HepG2 (cell line): ENCODE measurements around the gene ADIPOR2. TPM values are rescaled to one million over a fixed set of nuclear protein-coding genes. Genes with fewer than 3 reads are reported as not detected.

ENCODE experiments used
- AGO2 ChIP-seq: fragments of 200-400 bp; formaldehyde crosslinking; optimal IDR thresholded peaks from 2 replicates; pipeline ENCODE3; 2017; ENCODE audit warnings: mild to moderate bottlenecking, low read depth, low read length, moderate library complexity
- ARNTL ChIP-seq: sonication (generic); formaldehyde crosslinking; IDR thresholded peaks from 2 replicates; pipeline ENCODE4 v1.4.0; 2020; ENCODE audit warnings: mild to moderate bottlenecking, missing genetic modification reagents
- ASH2L ChIP-seq: fragments of 300-600, 200-600 bp; sonication (generic); IDR thresholded peaks from 2 replicates; pipeline ENCODE4 v1.7.0; 2017; ENCODE audit warnings: low read depth, mild to moderate bottlenecking, moderate library complexity, mixed read lengths, low read length; ENCODE audit not compliant: insufficient read length
- ATF7-NPFF ChIP-seq: sonication (generic); formaldehyde crosslinking; IDR thresholded peaks from 2 replicates; pipeline ENCODE4 v1.8.1; 2023; ENCODE audit warnings: mild to moderate bottlenecking, low read depth, missing genetic modification reagents, moderate library complexity
- KLF16 ChIP-seq, 2 experiments: sonication (generic) in 1 of 2; formaldehyde crosslinking in 1 of 2; IDR thresholded peaks; 2 replicates each; pipeline versions ENCODE4 v1.6.1 to v1.8.0; 2016 to 2023; ENCODE audit warnings: missing genetic modification reagents in 2 of 2, missing compliant biosample characterization in 1 of 2
- NPAS2 ChIP-seq: sonication (generic); formaldehyde crosslinking; IDR thresholded peaks from 2 replicates; pipeline ENCODE4 v1.8.0; 2022; ENCODE audit warnings: mild to moderate bottlenecking, missing genetic modification reagents, borderline replicate concordance
- NR2C2 ChIP-seq: sonication (generic); formaldehyde crosslinking; IDR thresholded peaks from 2 replicates; pipeline ENCODE4 v1.4.0; 2020; ENCODE audit warnings: missing genetic modification reagents, mild to moderate bottlenecking, moderate library complexity, borderline replicate concordance
- PATZ1 ChIP-seq: sonication (generic); formaldehyde crosslinking; IDR thresholded peaks from 2 replicates; pipeline ENCODE4 v1.4.0; 2020; ENCODE audit warnings: missing genetic modification reagents
- PHF8 ChIP-seq: sonication (generic); formaldehyde crosslinking; IDR thresholded peaks from 2 replicates; pipeline ENCODE4 v1.5.0; 2020; ENCODE audit warnings: missing genetic modification reagents
- STAG1 ChIP-seq: sonication (generic); formaldehyde crosslinking; IDR thresholded peaks from 2 replicates; pipeline ENCODE4 v1.4.0; 2020; ENCODE audit warnings: missing genetic modification reagents
- TAF15 ChIP-seq: fragments of 200-400 bp; formaldehyde crosslinking; IDR thresholded peaks from one replicate; pipeline ENCODE4 v1.6.1; 2018; ENCODE audit warnings: mild to moderate bottlenecking, low read depth, low read length; ENCODE audit not compliant: poor library complexity, severe bottlenecking
- ZEB1 ChIP-seq: IDR thresholded peaks from 2 replicates; pipeline ENCODE4 v1.6.1; 2012; ENCODE audit warnings: mild to moderate bottlenecking, low read depth, inconsistent platforms; ENCODE audit not compliant: insufficient replicate concordance
- ZNF232 ChIP-seq: sonication (generic); formaldehyde crosslinking; IDR thresholded peaks from 2 replicates; pipeline ENCODE4 v1.4.0; 2020; ENCODE audit warnings: missing genetic modification reagents, borderline replicate concordance
- ZNF687 ChIP-seq: sonication (generic); formaldehyde crosslinking; IDR thresholded peaks from 2 replicates; pipeline ENCODE4 v1.5.1; 2020; ENCODE audit warnings: mild to moderate bottlenecking, missing genetic modification reagents, moderate library complexity
- ZNF788 ChIP-seq: sonication (generic); formaldehyde crosslinking; IDR thresholded peaks from 2 replicates; pipeline ENCODE4 v1.5.0; 2020; ENCODE audit warnings: mild to moderate bottlenecking, missing genetic modification reagents, borderline replicate concordance
- polyA plus RNA-seq, 8 experiments: library from polyadenylated mRNA; depleted of rRNA in 3 of 8; stranded (reverse) in 7 of 8; unstranded in 1 of 8; fragments of >200 nt; fragmentation: Illumina TruSeq in 4 of 8; extraction: Trizol in 4 of 8; gene quantifications; 2 replicates each; pipeline versions ENCODE4 v1.2.1 to v1.2.3, GENCODE V29; 2011 to 2016; ENCODE audit warnings: low read depth in 4 of 8, missing spikeins in 1 of 8, mixed read lengths in 1 of 8; ENCODE audit not compliant: insufficient read depth in 1 of 8
- total RNA-seq, 5 experiments: library from RNA; depleted of rRNA; stranded (reverse); fragments of >200 nt; fragmentation: Illumina TruSeq; extraction: Trizol; gene quantifications; 2 replicates each; pipeline ENCODE4 v1.2.3, GENCODE V29; 2016; ENCODE audit warnings: low read depth in 1 of 5

ADIPOR2 gene
- total and polyA plus RNA-seq, 2 of the 13 experiments (the other 11 are each of a cell fraction or from before 2014, with no cell fraction given) = 35.2 to 52.2 TPM

GRCh38 chr12:1691123-1692007 lies 495 bp downstream of the ADIPOR2 start (continued):
- TF ChIP-seq ZNF687 (CRISPR knock-in tag) = peak; percentile 70
- 0 out of 2 replicates have a peak, but pooled peaks have one; percentile 27 for TF ChIP-seq ZNF788 (CRISPR knock-in tag)
- peak; percentile 14; the same call in 1 of the 2 replicates for TF ChIP-seq STAG1 (CRISPR knock-in tag)
- 0 out of 2 replicates have a peak, but pooled peaks have one; percentile 38 for TF ChIP-seq ZNF232 (CRISPR knock-in tag)
- TF ChIP-seq AGO2 = peak; percentile 91
- TF ChIP-seq ARNTL (CRISPR knock-in tag) = 0 out of 2 replicates have a peak, but pooled peaks have one; percentile 3
- peak; percentile 77; the same call in 1 of the 2 replicates for TF ChIP-seq ATF7-NPFF (CRISPR knock-in tag)
- no peak for TF ChIP-seq KLF16 (CRISPR knock-in tag; IDR thresholded peaks at IDR 0.05)
- TF ChIP-seq TAF15 = peak; percentile 50
- no peak for TF ChIP-seq NPAS2 (CRISPR knock-in tag)
- peak; percentile 60 for TF ChIP-seq PHF8 (CRISPR knock-in tag)
- 0 out of 2 replicates have a peak, but pooled peaks have one; percentile 6 for TF ChIP-seq PATZ1 (CRISPR knock-in tag)
- peak; percentile 92 for TF ChIP-seq ASH2L
- peak; percentile 20 for TF ChIP-seq NR2C2 (CRISPR knock-in tag)
- peak; percentile 24 for TF ChIP-seq ZEB1
